HepG2 (cell line): ENCODE results near the gene SATB2. TPM values are rescaled to one million over a fixed set of nuclear protein-coding genes. Genes with fewer than 3 reads are reported as not detected.

Source experiments
- CHCHD3 ChIP-seq: sonication (generic); formaldehyde crosslinking; IDR thresholded peaks from 2 replicates; pipeline ENCODE4 v1.8.0; 2022; ENCODE audit warnings: mild to moderate bottlenecking, missing genetic modification reagents, moderate library complexity
- FOXP1 ChIP-seq, 2 experiments: fragments of 450-650 bp in 1 of 2; IDR thresholded peaks; 2 replicates each; pipeline ENCODE4 v1.6.1; 2017 to 2018; ENCODE audit warnings: antibody characterized with exemption in 1 of 2
- KAT8 ChIP-seq: IDR thresholded peaks from 2 replicates; pipeline ENCODE4 v1.6.1; 2016; ENCODE audit warnings: missing genetic modification reagents, missing compliant biosample characterization
- LRRFIP1 ChIP-seq: sonication (generic); formaldehyde crosslinking; conservative IDR thresholded peaks from 2 replicates; pipeline ENCODE4 v1.4.0; 2020; ENCODE audit warnings: missing genetic modification reagents
- MED8 ChIP-seq: sonication (generic); formaldehyde crosslinking; IDR thresholded peaks from 2 replicates; pipeline ENCODE4 v1.8.1; 2023; ENCODE audit warnings: mild to moderate bottlenecking, missing genetic modification reagents; ENCODE audit not compliant: insufficient replicate concordance
- MTA1 ChIP-seq: sonication (generic); formaldehyde crosslinking; IDR thresholded peaks from 2 replicates; pipeline ENCODE4 v1.4.0; 2020; ENCODE audit warnings: missing genetic modification reagents, mild to moderate bottlenecking, borderline replicate concordance
- NFIB ChIP-seq: sonication (generic); formaldehyde crosslinking; IDR thresholded peaks from 2 replicates; pipeline ENCODE4 v1.9.0; 2021; ENCODE audit warnings: missing genetic modification reagents, mild to moderate bottlenecking, borderline replicate concordance
- NRL ChIP-seq: sonication (generic); formaldehyde crosslinking; IDR thresholded peaks from 2 replicates; pipeline ENCODE4 v1.5.0; 2020; ENCODE audit warnings: missing genetic modification reagents, mild to moderate bottlenecking, moderate library complexity, borderline replicate concordance
- PATZ1 ChIP-seq: sonication (generic); formaldehyde crosslinking; IDR thresholded peaks from 2 replicates; pipeline ENCODE4 v1.4.0; 2020; ENCODE audit warnings: missing genetic modification reagents
- RAD21 ChIP-seq: fragments of 450-650 bp; formaldehyde crosslinking; IDR thresholded peaks from 2 replicates; pipeline ENCODE4 v1.5.0; 2020; ENCODE audit warnings: mild to moderate bottlenecking
- REPIN1 ChIP-seq: sonication (generic); formaldehyde crosslinking; IDR thresholded peaks from 2 replicates; pipeline ENCODE4 v1.8.0; 2022; ENCODE audit warnings: missing genetic modification reagents, low read depth, mild to moderate bottlenecking, borderline replicate concordance
- TCF7L2 ChIP-seq: IDR thresholded peaks from 2 replicates; pipeline ENCODE4 v1.6.1; 2011; ENCODE audit warnings: mild to moderate bottlenecking, low read depth, low read length, moderate library complexity
- TRAFD1 ChIP-seq: sonication (generic); formaldehyde crosslinking; IDR thresholded peaks from 2 replicates; pipeline ENCODE4 v1.5.1; 2020; ENCODE audit warnings: missing genetic modification reagents, mild to moderate bottlenecking, borderline replicate concordance
- YEATS4 ChIP-seq: sonication (generic); formaldehyde crosslinking; IDR thresholded peaks from 2 replicates; pipeline ENCODE4 v1.4.0; 2020; ENCODE audit warnings: missing genetic modification reagents, borderline replicate concordance
- ZBTB7B ChIP-seq: sonication (generic); formaldehyde crosslinking; IDR thresholded peaks from 2 replicates; pipeline ENCODE4 v1.4.0; 2020; ENCODE audit warnings: missing genetic modification reagents
- ZNF558 ChIP-seq: sonication (generic); formaldehyde crosslinking; IDR thresholded peaks from 2 replicates; pipeline ENCODE4 v1.9.0; 2022; ENCODE audit warnings: mild to moderate bottlenecking, missing genetic modification reagents, borderline replicate concordance
- ZNF644 ChIP-seq: IDR thresholded peaks from 2 replicates; pipeline ENCODE4 v1.6.1; 2016; ENCODE audit warnings: low read depth
- ZXDC ChIP-seq: sonication (generic); formaldehyde crosslinking; IDR thresholded peaks from 2 replicates; pipeline ENCODE4 v1.5.0; 2020; ENCODE audit warnings: mild to moderate bottlenecking, missing genetic modification reagents
- polyA plus RNA-seq, 8 experiments: library from polyadenylated mRNA; depleted of rRNA in 3 of 8; stranded (reverse) in 7 of 8; unstranded in 1 of 8; fragments of >200 nt; fragmentation: Illumina TruSeq in 4 of 8; extraction: Trizol in 4 of 8; gene quantifications; 2 replicates each; pipeline versions ENCODE4 v1.2.1 to v1.2.3, GENCODE V29; 2011 to 2016; ENCODE audit warnings: low read depth in 4 of 8, missing spikeins in 1 of 8, mixed read lengths in 1 of 8; ENCODE audit not compliant: insufficient read depth in 1 of 8
- total RNA-seq, 5 experiments: library from RNA; depleted of rRNA; stranded (reverse); fragments of >200 nt; fragmentation: Illumina TruSeq; extraction: Trizol; gene quantifications; 2 replicates each; pipeline ENCODE4 v1.2.3, GENCODE V29; 2016; ENCODE audit warnings: low read depth in 1 of 5

Gene SATB2
- total and polyA plus RNA-seq, 2 of the 13 experiments (the other 11 are each of a cell fraction or from before 2014, with no cell fraction given) = 2.5 to 5.5 TPM

GRCh38 chr2:199455545-199456382, 2.0 kb downstream of the SATB2 start (continued):
- no peak for TF ChIP-seq LRRFIP1 (CRISPR knock-in tag)
- TF ChIP-seq YEATS4 (CRISPR knock-in tag) = peak; percentile 91
- TF ChIP-seq PATZ1 (CRISPR knock-in tag) = peak; percentile 67
- no peak for TF ChIP-seq CHCHD3 (CRISPR knock-in tag)
- peak; percentile 66; the same call in 1 of the 2 replicates for TF ChIP-seq KAT8 (CRISPR knock-in tag)
- peak; percentile 54; the same call in 1 of the 2 replicates for TF ChIP-seq NRL (CRISPR knock-in tag)
- TF ChIP-seq MED8 (CRISPR knock-in tag) = no peak
- no peak for TF ChIP-seq TCF7L2
- TF ChIP-seq TRAFD1 (CRISPR knock-in tag) = no peak
- TF ChIP-seq ZXDC (CRISPR knock-in tag) = no peak
- TF ChIP-seq MTA1 (CRISPR knock-in tag) = peak; percentile 87; the same call in 1 of the 2 replicates
- peak; percentile 71; the same call in 1 of the 2 replicates for TF ChIP-seq ZBTB7B (CRISPR knock-in tag)
- peak; percentile 54; the same call in 1 of the 2 replicates for TF ChIP-seq REPIN1 (CRISPR knock-in tag)
- TF ChIP-seq NFIB (CRISPR knock-in tag) = no peak
- TF ChIP-seq ZNF558 (CRISPR knock-in tag) = no peak; the same call in 1 of the 2 replicates
- TF ChIP-seq ZNF644 (CRISPR knock-in tag) = no peak
- 0 out of 2 replicates have a peak, but pooled peaks have one; percentile 35 for TF ChIP-seq RAD21
- TF ChIP-seq FOXP1 (IDR thresholded peaks at IDR 0.05) = no peak
- no peak for TF ChIP-seq FOXP1 (CRISPR knock-in tag; IDR thresholded peaks at IDR 0.05)
